TTC549 (cell line): ENCODE data around the gene OR5AL1.
"Not testable (repeated sequence)": the region's sequence is repeated elsewhere in the genome, so short reads cannot be mapped to it uniquely, and the experiment has no call there.

Source experiments
- FAIRE-seq: peaks from 2 replicates; lab custom pipeline; 2012; peaks lifted over from hg19 to GRCh38; lab: Jason Lieb, UNC

The OR5AL1 gene

DNA sequence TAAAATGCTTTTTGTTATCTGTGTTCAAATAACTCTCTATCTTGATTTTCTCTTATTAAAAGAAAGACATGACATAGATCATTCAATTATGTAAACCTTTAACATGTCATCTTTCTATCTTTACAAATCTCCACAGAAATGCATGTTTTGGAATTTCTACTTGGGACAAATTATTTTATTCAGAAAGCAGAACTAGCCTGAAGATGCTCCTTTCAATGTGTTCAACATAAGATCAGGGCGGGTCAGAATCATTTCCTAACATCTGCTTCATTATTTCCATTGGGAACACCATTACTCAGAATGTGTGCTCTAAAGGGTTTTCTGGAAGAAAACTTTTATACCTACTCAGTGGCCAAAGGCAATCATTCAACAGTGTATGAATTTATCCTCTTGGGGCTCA is at the start of gene OR5AL1:
TSS of gene OR5AL1 (plus strand) at position 301 of the 400 bp plus-strand sequence.
- FAIRE-seq = no peak

DNA sequence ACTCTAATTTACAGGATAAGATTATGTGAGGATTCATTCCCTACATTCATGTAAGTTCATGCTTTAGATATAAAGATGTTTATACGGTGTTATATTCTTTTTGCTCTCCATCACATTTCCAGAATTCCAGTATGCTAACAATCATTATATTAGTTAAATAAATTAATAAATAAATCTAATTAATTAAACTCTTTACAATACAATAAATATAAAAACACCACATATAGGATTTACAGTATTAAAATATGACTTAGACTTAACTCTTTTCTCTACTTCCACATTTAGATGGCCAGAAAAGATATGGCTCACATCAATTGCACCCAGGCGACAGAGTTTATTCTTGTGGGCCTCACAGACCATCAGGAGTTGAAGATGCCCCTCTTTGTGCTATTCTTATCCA is 37.2 kb upstream of the OR5AL1 start, which contains the start of gene OR8U1:
TSS of gene OR8U1 (plus strand) at position 301 of the 400 bp plus-strand sequence. CDS start at position 301, 0 bp downstream.
- no peak for FAIRE-seq

DNA sequence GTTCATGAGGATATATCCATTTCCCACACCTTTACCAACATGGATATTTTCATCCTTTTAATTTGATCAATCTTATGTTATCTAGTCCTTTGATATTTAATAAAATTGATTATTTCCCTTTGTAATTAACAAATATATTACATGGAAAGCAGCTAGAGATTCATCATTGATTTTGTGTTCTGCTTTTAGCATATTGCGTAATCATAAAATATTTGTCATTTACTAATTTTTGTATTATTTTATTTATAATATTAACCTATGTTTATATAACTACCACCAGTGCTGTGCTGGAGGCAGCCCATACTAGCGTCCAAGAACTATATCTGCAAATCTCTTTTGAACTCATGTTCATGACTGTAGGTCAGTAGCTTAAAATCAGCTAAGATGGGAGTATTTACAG is 32.4 kb upstream of the OR5AL1 start:
- no peak for FAIRE-seq

DNA sequence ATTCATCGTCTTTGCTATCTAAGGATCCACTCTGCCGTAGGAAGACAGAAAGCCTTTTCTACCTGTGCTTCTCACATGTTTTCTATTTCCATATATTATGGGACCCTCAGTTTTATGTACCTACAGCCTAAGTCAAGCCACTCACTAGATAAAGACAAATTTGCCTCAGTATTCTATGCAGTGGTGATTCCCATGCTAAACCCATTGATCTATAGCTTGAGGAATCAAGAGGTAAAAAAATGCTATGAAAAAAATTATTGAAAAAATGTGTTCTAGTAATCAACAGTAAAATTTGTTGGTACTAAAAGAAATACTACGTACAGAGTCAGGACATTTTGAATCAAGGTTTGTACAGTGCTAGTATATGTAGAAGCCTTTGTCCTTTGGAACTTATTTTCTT is 18.1 kb upstream of the OR5AL1 start:
- FAIRE-seq = no peak

DNA sequence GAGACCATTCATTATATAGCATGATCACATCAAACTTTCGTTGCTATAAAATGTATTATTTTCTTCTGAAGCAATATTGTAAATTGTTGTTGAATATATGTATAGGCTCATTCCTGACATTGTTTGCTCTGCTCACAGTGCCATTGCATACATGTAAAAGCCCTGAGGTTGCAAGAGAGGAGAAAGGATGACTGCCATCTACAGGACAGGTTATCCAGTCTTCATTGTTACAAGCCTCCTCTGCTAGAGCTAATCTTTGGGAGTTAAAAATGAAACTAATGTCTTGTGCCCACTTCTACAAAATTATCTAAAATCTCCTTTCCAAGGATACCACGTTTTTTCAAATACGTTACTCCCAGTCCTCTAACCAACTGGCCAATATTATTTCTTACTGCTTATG is 16.4 kb upstream of the OR5AL1 start:
- FAIRE-seq = no peak

DNA sequence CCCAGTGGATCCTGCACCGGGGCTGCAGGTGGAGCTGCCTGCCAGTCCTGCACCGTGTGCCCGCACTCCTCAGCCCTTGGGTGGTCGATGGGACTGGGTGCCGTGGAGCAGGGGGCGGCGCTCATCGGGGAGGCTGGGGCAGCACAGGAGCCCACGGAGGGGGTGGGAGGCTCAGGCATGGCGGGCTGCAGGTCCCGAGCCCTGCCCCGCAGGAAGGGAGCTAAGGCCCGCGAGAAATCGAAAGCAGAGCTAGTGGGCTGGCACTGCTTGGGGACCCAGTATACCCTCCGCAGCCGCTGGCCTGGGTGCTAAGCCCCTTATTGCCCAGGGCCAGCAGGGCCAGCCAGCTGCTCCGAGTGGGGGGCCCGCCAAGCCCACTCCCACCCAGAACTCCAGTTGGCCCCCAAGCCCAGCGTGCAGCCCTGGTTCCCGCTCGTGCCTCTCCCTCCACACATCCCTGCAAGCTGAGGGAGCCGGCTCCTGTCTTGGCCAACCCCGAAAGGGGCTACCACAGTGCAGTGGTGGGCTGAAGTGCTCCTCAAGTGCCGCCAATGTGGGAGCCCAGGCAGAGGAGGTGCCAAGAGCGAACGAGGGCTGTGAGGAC is 10.5 kb upstream of the OR5AL1 start:
- FAIRE-seq = not testable (repeated sequence)

DNA sequence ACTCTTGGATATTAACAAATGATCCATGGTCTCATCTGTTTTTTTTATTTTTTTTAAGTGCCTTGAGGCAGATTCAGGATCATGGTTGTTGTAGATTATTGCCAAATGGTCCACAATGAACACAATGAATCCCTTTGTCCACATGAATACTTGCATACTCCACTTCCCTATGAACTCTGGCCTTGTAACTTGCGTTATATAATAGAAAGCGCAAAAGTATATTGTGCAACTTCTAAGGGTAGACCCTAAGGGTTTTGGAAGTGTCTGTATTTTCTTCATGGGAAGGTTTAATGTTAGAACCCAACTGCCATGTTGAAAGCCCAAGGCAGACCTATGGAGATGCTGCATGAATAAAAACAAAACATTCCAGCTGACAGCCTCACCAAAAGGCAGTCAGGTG is 8.1 kb upstream of the OR5AL1 start:
- no peak for FAIRE-seq

DNA sequence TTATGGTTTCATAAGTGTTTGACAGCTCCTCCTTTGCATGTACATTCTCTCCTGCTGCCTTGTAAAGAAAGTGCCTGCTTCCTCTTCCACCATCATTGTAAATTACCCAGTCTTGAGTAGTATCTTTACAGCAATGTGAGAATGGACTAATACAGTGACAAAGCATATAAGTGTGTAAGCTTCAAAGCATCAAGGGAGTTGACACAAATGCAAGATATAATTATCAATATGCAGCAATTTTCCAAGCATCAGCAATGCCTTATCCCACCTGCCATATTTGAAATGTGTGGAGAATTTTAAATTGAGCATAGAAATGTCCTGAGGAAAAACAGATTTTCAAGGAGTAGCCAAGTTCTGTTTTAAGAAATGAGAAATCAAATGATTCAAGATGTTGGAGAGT is 1.7 kb upstream of the OR5AL1 start:
- no peak for FAIRE-seq

DNA sequence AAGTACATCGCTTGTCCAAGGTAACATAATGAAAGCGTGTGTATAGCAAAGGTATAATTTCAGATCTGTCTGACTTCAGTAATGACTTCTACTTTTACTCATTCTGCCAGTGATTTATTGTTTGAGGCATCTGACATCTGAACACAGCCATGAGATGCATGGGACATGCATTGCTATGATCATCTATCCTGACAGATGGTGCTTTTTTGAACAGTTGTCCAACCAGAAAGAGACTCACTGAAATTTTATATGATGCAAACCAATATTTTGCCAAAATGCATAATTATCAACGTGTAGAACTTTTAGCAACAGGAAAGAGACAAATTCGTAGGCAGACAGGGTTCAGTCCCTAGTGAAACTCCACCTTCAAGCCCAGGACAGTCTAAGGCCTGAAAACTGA is 41.0 kb downstream of the OR5AL1 start:
- no peak for FAIRE-seq

DNA sequence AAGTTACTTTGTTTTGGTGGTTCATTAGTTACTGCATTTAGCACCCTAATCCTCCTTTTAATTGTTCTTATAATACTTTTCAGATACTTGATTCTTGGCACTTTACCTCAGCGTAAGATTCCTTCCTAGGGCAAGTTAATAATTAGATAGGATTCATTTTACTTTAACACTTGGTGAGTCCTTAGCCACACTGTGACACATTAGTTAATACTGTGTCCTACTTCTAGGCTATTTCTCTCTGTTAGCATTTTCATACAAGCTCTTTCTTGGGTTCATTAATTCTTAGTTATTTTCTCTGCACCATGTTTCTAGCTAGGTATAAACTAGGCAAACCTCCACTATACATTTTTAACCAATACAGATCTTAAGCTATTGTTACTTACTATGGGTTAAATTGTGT is 44.6 kb downstream of the OR5AL1 start:
- no peak for FAIRE-seq
